Lower leg skin (tissue), 4 donors: ENCODE measurements around the gene TAPT1. TPM values are rescaled to one million over a fixed set of nuclear protein-coding genes. Genes with fewer than 3 reads are reported as not detected.

Experiments used
- DNase-seq, 2 donors: peaks; one replicate each; pipeline ENCODE4 v3.0.0-alpha.2; 2019; ENCODE audit warnings: low spot score in 2 of 2
- H3K4me3 ChIP-seq: fragments of 200-600 bp; sonication (generic); 2 replicates; pipeline ENCODE4 v1.5.1; 2017; ENCODE audit warnings: mild to moderate bottlenecking, low read depth; ENCODE audit not compliant: poor library complexity, severe bottlenecking
- POLR2A ChIP-seq, 2 donors: fragments of 450-650 bp; IDR thresholded peaks; one replicate each; pipeline ENCODE4 v1.6.1; 2016 to 2017; ENCODE audit warnings: antibody characterized with exemption in 2 of 2, mild to moderate bottlenecking in 1 of 2, moderate library complexity in 1 of 2
- WGBS, 2 donors: methylation state at CpG; one replicate each; pipeline ENCODE4 v1.1.5; 2018; 5-methylcytosine and 5-hydroxymethylcytosine counted together
- intact Hi-C: fragments of 100-400 bp; cut with DNase I; formaldehyde crosslinking; loops from one replicate; pipeline ENCODE4 v1.15.0; 2023; ENCODE audit warnings: low total_unique reads
- total RNA-seq, 4 donors: library from RNA; depleted of rRNA; stranded (reverse); fragments of >200 nt; gene quantifications; one replicate each; pipeline ENCODE4 v1.1.0, GENCODE V29; 2016
- TF ChIP-seq, protein P1 (sequence below), 3 donors: fragments of 450-650 bp; IDR thresholded peaks; one replicate each; pipeline ENCODE4 v1.5.1; 2016; ENCODE audit warnings: antibody characterized with exemption in 3 of 3, mild to moderate bottlenecking in 3 of 3, moderate library complexity in 2 of 3

Gene TAPT1
- total RNA-seq, 4 donors from 2014 or later: 10.5 to 31.0 (median 18.7) TPM

DNA sequence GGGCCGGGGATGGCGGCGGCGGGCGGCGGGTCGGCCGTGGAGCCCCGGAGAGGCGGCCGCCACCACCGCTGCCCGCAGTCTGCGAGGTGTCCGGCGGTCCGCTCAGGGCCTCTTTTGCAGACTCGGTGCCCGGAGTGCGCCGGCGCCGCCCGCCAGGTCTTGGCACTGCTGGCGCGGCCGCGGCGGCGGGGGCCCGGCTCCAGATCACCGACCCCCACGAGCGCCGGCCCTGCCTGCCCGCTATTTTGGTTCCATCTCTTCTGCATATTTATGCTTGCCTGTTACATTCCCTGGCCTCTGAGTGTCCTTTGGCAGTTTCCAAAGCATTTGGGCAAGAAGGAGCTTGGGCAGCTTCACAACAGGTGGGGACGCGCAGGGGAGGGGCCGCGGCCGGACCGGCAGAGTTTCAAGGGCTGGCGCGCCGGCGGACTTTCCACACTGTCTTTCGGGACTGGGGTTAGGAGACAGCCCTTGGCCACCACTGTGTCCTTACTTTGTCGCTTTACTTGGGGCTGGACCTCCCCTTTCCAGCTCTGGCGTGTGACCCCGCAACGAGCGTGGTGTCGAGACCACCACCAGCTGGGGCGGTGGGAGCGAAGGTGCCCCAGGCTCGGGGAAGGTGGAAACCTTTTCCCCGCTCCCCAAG is 668 bp upstream of the TAPT1 start:
- 0 to 1% methylated on average over 47 to 56 of the region's 57 CpGs for WGBS, 2 donors
- DNase-seq: peak; percentile 49 to 93
- peak overlapping the region; percentile 86 for H3K4me3 ChIP-seq
- TF ChIP-seq POLR2A (IDR thresholded peaks at IDR 0.05): no peak
- TF ChIP-seq, protein P1, sequence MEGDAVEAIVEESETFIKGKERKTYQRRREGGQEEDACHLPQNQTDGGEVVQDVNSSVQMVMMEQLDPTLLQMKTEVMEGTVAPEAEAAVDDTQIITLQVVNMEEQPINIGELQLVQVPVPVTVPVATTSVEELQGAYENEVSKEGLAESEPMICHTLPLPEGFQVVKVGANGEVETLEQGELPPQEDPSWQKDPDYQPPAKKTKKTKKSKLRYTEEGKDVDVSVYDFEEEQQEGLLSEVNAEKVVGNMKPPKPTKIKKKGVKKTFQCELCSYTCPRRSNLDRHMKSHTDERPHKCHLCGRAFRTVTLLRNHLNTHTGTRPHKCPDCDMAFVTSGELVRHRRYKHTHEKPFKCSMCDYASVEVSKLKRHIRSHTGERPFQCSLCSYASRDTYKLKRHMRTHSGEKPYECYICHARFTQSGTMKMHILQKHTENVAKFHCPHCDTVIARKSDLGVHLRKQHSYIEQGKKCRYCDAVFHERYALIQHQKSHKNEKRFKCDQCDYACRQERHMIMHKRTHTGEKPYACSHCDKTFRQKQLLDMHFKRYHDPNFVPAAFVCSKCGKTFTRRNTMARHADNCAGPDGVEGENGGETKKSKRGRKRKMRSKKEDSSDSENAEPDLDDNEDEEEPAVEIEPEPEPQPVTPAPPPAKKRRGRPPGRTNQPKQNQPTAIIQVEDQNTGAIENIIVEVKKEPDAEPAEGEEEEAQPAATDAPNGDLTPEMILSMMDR (IDR thresholded peaks at IDR 0.05): no peak
- intact Hi-C loops: no loop called here

DNA sequence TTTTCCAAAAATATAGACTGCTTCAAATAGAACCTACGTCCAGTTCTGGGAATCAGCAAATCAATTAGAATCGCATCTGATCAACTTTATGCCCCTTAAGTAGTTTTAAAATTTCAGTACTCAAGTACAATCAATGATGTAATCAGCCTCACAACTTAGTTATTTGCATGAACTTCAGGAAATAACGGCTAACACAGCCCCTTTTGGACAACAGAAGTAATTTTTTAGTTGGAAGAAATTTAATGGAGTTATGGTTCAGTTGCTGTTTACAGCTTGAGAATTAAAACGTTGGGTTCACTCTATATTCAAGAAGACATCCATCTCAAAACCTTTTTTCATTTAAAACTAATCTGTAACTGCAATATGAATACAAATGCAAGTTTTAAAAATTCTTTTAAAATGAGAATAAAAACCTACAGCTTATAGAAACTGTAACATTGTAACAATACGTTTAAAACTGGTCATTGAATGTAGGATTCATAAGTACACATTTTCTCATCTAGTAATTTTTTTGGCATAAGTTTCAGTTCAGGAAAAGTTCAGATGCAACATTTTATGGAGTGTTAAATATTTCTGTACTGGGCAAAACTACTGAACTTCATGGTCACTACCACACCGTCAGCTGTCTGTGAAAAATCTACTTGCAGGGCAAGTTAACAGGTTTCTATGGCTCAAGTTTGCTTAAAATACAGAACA is 956 bp downstream of the TAPT1 start:
- WGBS, 2 donors: 5 to 9% methylated on average over 6 of the region's 6 CpGs
- intact Hi-C loops: no loop called here
- DNase-seq: no peak
- H3K4me3 ChIP-seq: peak overlapping the region; percentile 68
- TF ChIP-seq, protein P1 (IDR thresholded peaks at IDR 0.05): no peak
- no peak for TF ChIP-seq POLR2A (IDR thresholded peaks at IDR 0.05)

- no peak overlapping the region for H3K4me3 ChIP-seq
- WGBS, 2 donors: 68 to 72% methylated on average over 6 of the region's 6 CpGs
- intact Hi-C loops: no loop called here
- no peak for TF ChIP-seq POLR2A (IDR thresholded peaks at IDR 0.05)
- TF ChIP-seq, protein P1 (IDR thresholded peaks at IDR 0.05): no peak
- no peak for DNase-seq
These were observed 1.8 kb downstream of the TAPT1 start for GRCh38 chr4:16224264-16225166.

DNA sequence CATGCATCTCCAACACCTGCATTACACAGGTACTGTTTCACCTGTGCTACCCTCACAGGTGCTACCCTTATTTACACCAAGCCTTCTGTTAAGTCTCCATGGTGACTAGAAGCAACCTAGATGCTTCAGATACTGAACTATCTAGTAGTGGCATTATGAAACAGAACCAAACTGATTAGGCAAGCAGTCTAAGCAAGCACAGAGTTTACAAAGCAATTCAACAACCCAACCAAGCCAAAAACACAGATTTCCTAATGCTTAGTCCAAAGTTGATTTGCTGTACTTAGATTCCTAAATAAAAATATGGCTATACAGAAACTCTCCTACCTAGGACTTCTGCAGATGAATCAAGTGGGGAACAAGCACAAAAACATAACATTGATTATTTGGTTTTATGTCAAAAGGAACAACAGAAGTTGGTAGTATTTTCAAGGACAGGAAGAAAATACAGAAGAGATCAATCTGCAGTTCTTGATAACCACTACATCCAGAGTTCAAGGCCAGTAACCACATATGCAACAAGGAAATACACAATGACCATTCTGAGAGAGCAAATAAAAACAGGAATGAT is 3.2 kb downstream of the TAPT1 start:
- intact Hi-C loops: no loop called here
- no peak for DNase-seq
- no peak overlapping the region for H3K4me3 ChIP-seq
- TF ChIP-seq, protein P1 (IDR thresholded peaks at IDR 0.05): no peak
- no peak for TF ChIP-seq POLR2A (IDR thresholded peaks at IDR 0.05)

GRCh38 chr4:16218950-16219349 is 7.3 kb downstream of the TAPT1 start:
- H3K4me3 ChIP-seq: no peak overlapping the region
- no peak for TF ChIP-seq POLR2A (IDR thresholded peaks at IDR 0.05)
- TF ChIP-seq, protein P1 (IDR thresholded peaks at IDR 0.05): no peak
- no peak for DNase-seq
- intact Hi-C loops: no loop called here
